Measurements from ENCODE around the gene CRTC1. TPM values are rescaled to one million over a fixed set of nuclear protein-coding genes. Genes with fewer than 3 reads are reported as not detected.

CRTC1 gene
- total RNA-seq, 1 experiment from 2014 or later: 12.3 TPM

DNA sequence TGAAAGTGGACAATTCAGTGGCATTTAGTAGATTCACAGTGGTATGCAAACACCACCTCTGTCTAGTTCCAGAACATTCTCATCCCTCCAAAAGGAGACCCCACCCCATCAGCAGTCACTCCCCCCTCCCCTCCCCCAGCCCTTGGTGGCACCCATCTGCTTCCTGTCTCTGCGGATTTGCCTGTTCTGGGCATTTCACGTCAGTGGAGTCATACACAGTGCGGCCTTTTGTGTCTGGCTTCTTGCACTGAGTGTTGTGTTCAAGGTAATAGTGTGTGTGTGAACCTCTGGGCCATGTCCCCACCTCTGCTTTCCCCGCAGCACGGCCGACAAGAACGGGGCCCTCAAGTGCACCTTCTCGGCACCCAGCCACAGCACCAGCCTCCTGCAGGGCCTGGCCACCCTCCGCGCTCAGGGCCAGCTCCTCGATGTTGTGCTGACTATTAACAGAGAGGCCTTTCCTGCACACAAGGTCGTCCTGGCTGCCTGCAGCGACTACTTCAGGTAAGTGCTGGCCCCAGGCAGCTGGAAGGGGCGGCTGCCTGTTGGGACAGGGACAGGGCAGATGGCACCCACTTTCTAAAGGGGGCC lies 19.4 kb upstream of the CRTC1 start (continued):
- TF ChIP-seq SMAD3 (CRISPR knock-in tag; IDR thresholded peaks at IDR 0.05; ENCODE audit: borderline replicate concordance) (no peak), ZNF425 (CRISPR knock-in tag; conservative IDR thresholded peaks at IDR 0.05) (no peak), NFATC4 (CRISPR knock-in tag; IDR thresholded peaks at IDR 0.05) (no peak), JUN (CRISPR knock-in tag; IDR thresholded peaks at IDR 0.05) (no peak), TEAD1 (CRISPR knock-in tag; IDR thresholded peaks at IDR 0.05) (no peak), NR2C2 (CRISPR knock-in tag; IDR thresholded peaks at IDR 0.05) (no peak), ATF3 (CRISPR knock-in tag; conservative IDR thresholded peaks at IDR 0.05) (no peak), ZNF263 (CRISPR knock-in tag; IDR thresholded peaks at IDR 0.05; ENCODE audit: low read depth) (no peak), RORB (CRISPR knock-in tag; IDR thresholded peaks at IDR 0.05) (no peak)
- TF ChIP-seq, protein P1, sequence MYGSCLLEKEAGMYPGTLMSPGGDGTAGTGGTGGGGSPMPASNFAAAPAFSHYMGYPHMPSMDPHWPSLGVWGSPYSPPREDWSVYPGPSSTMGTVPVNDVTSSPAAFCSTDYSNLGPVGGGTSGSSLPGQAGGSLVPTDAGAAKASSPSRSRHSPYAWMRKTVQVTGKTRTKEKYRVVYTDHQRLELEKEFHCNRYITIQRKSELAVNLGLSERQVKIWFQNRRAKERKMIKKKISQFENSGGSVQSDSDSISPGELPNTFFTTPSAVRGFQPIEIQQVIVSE (CRISPR knock-in tag; IDR thresholded peaks at IDR 0.05; ENCODE audit: borderline replicate concordance): no peak

- POLR2A ChIA-PET: interaction anchor here (0.9 kb wide), 1 partner anchor 75 kb away, joined by 3 read pairs; no protein-coding TSS in a partner anchor
- H3K4me3 Mint-ChIP-seq: no peak overlapping the region
- DNase-seq (ENCODE audit: low spot score) (no peak), ATAC-seq (no peak)
- no peaks in the 10 kb centered on the region for H3K27me3 Mint-ChIP-seq (ENCODE audit: low read depth)
- TF ChIP-seq E2F4 (CRISPR knock-in tag; IDR thresholded peaks at IDR 0.05; ENCODE audit: borderline replicate concordance, low read depth) (no peak), MYBL2 (CRISPR knock-in tag; IDR thresholded peaks at IDR 0.05) (no peak), NR2C2 (CRISPR knock-in tag; IDR thresholded peaks at IDR 0.05) (no peak), SP1 (CRISPR knock-in tag; conservative IDR thresholded peaks at IDR 0.05) (no peak), TEAD4 (CRISPR knock-in tag; IDR thresholded peaks at IDR 0.05) (no peak), FOXP4 (CRISPR knock-in tag; IDR thresholded peaks at IDR 0.05) (no peak), ZBTB21 (CRISPR knock-in tag; IDR thresholded peaks at IDR 0.05; ENCODE audit: borderline replicate concordance) (no peak), ATF1 (CRISPR knock-in tag; IDR thresholded peaks at IDR 0.05) (no peak)
- TF ChIP-seq, protein P2, sequence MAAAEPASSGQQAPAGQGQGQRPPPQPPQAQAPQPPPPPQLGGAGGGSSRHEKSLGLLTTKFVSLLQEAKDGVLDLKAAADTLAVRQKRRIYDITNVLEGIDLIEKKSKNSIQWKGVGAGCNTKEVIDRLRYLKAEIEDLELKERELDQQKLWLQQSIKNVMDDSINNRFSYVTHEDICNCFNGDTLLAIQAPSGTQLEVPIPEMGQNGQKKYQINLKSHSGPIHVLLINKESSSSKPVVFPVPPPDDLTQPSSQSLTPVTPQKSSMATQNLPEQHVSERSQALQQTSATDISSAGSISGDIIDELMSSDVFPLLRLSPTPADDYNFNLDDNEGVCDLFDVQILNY (CRISPR knock-in tag; IDR thresholded peaks at IDR 0.05): no peak
- no peak overlapping the region for H3K27ac Mint-ChIP-seq
- H3K9me3 Mint-ChIP-seq: peaks cover 3% of the 10 kb centered on the region; the same call in 1 of the 2 replicates
- H3K4me1 Mint-ChIP-seq: peaks cover 4% of the 10 kb centered on the region
- CTCF ChIA-PET: interaction anchor here (1.1 kb wide), 1 partner anchor 9 kb away, joined by 3 read pairs; no protein-coding TSS in a partner anchor
- peaks cover 8% of the 10 kb centered on the region; the same call in 1 of the 2 replicates for H3K36me3 Mint-ChIP-seq
Observed at GRCh38 chr19:18665771-18666202, 17.7 kb upstream of the CRTC1 start.
